ENCODE measurements around the gene DIP2C.
"Not testable (repeated sequence)": the region's sequence is repeated elsewhere in the genome, so short reads cannot be mapped to it uniquely, and the experiment has no call there.

The DIP2C gene

DNA sequence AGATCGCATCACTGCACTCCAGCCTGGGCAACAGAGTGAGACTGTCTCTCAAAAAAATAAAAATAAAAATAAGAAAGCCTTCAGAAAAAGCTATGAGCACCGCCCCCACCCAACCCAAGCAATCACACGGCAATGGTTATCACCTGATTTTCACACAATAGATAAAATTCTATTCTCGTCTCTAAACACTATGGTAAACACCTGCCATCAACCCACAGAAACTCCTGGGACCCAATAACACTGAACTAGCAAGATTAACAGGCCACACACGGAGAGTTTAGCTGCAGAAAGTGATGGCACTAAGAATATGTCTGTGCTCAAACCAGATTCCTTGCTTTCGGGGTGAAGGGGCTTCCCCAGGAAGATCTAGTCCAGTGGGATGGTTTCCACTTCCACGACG lies 173.8 kb downstream of the DIP2C start:
- no peak overlapping the region for H3K27ac ChIP-seq
- H3K27me3 ChIP-seq (ENCODE audit: insufficient read depth, low read depth, severe bottlenecking) = no peaks in the 10 kb centered on the region
- no peak for DNase-seq
- no peaks in the 10 kb centered on the region for H3K36me3 ChIP-seq
- no peak overlapping the region for H3K4me3 ChIP-seq (ENCODE audit: low read depth, low read length)
- TF ChIP-seq, protein P1, sequence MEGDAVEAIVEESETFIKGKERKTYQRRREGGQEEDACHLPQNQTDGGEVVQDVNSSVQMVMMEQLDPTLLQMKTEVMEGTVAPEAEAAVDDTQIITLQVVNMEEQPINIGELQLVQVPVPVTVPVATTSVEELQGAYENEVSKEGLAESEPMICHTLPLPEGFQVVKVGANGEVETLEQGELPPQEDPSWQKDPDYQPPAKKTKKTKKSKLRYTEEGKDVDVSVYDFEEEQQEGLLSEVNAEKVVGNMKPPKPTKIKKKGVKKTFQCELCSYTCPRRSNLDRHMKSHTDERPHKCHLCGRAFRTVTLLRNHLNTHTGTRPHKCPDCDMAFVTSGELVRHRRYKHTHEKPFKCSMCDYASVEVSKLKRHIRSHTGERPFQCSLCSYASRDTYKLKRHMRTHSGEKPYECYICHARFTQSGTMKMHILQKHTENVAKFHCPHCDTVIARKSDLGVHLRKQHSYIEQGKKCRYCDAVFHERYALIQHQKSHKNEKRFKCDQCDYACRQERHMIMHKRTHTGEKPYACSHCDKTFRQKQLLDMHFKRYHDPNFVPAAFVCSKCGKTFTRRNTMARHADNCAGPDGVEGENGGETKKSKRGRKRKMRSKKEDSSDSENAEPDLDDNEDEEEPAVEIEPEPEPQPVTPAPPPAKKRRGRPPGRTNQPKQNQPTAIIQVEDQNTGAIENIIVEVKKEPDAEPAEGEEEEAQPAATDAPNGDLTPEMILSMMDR (IDR thresholded peaks at IDR 0.05; ENCODE audit: low read depth, low read length) = no peak
- H3K9me3 ChIP-seq (ENCODE audit: severe bottlenecking) = no peaks in the 10 kb centered on the region

GRCh38 chr10:514137-514671 lies 175.3 kb downstream of the DIP2C start:
- Histone ChIP-seq H3K27ac (no peak overlapping the region), H3K9me3 (ENCODE audit: severe bottlenecking) (no peaks in the 10 kb centered on the region), H3K27me3 (ENCODE audit: insufficient read depth, low read depth, severe bottlenecking) (no peaks in the 10 kb centered on the region), H3K36me3 (no peaks in the 10 kb centered on the region), H3K4me3 (ENCODE audit: low read depth, low read length) (no peak overlapping the region)
- DNase-seq = no peak
- TF ChIP-seq, protein P1 (IDR thresholded peaks at IDR 0.05; ENCODE audit: low read depth, low read length) = no peak

- Histone ChIP-seq H3K9me3 (ENCODE audit: severe bottlenecking) (no peaks in the 10 kb centered on the region), H3K27ac (no peak overlapping the region), H3K4me3 (ENCODE audit: low read depth, low read length) (no peak overlapping the region), H3K36me3 (no peaks in the 10 kb centered on the region), H3K27me3 (ENCODE audit: insufficient read depth, low read depth, severe bottlenecking) (no peaks in the 10 kb centered on the region)
- TF ChIP-seq, protein P1 (IDR thresholded peaks at IDR 0.05; ENCODE audit: low read depth, low read length) = no peak
- no peak for DNase-seq
These were observed 176.1 kb downstream of the DIP2C start for GRCh38 chr10:513393-513792.

DNA sequence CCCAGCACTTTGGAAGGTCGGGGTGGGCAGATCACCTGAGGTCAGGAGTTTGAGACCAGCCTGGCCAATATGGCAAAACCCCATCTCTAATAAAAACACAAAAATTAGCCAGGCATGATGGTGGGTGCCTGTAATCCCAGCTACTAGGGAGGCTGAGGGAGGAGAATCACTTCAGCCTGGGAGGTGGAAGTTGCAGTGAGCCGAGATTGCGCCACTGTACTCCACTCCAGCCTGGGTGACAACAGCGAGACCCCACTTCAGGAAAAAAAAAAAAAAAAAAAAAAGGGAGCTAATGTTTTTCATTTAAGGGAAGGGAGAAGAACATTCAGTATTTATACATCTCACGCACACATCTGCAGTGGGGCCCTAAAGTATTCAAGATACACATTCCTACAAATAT lies 176.8 kb downstream of the DIP2C start:
- not testable (repeated sequence) for H3K9me3 ChIP-seq (ENCODE audit: severe bottlenecking); DNase-seq; H3K27ac ChIP-seq; H3K36me3 ChIP-seq; H3K4me3 ChIP-seq (ENCODE audit: low read depth, low read length); H3K27me3 ChIP-seq (ENCODE audit: insufficient read depth, low read depth, severe bottlenecking)

- Histone ChIP-seq H3K4me3 (ENCODE audit: low read depth, low read length) (no peak overlapping the region), H3K27me3 (ENCODE audit: insufficient read depth, low read depth, severe bottlenecking) (no peaks in the 10 kb centered on the region), H3K27ac (no peak overlapping the region), H3K36me3 (no peaks in the 10 kb centered on the region), H3K9me3 (ENCODE audit: severe bottlenecking) (no peaks in the 10 kb centered on the region)
- DNase-seq = no peak
- TF ChIP-seq, protein P1 (IDR thresholded peaks at IDR 0.05; ENCODE audit: low read depth, low read length) = no peak
These were observed 177.6 kb downstream of the DIP2C start for GRCh38 chr10:511849-512191.

DNA sequence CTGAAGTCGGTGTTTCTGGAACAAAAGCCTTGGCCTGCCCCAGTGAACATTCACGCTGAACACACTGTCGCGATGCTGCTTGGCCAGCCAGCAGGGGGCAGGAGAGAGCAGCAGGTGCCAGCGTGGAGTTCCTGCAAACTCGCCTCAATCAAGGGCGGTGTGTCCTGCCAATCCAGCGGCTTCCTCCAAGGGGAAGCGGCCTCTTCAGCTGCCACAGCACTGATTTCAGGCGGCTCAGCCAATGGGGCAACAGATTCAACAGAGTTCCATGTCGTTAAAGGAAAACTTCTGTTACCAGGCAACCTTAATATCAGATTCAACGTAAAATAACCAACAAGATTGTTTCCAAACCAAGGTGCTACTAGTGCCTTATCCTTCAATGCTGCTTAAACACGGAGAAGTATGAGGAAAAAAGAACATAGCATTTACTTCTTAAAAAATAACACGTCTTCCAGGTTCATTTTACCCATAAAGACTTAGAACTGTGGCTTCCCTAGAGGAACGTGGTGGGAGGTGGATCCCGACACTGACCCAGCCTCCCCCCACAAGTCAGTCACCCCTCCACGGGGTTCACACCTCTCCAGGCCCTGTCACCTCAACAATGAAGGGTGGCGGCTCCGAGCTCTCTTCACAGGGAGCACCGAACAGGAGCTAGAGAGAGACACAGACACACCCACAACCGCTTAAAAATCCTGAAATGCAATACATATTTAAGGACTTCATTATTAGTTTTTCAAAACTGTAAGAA lies 178.2 kb downstream of the DIP2C start:
- Histone ChIP-seq H3K27me3 (ENCODE audit: insufficient read depth, low read depth, severe bottlenecking) (no peaks in the 10 kb centered on the region), H3K9me3 (ENCODE audit: severe bottlenecking) (no peaks in the 10 kb centered on the region), H3K4me3 (ENCODE audit: low read depth, low read length) (no peak overlapping the region), H3K27ac (no peak overlapping the region), H3K36me3 (no peaks in the 10 kb centered on the region)
- TF ChIP-seq, protein P1 (IDR thresholded peaks at IDR 0.05; ENCODE audit: low read depth, low read length) = peak; percentile 90
- peak; percentile 82 for DNase-seq

Measured in WERI-Rb-1 (cell line).